A673 (cell line): Measurements from ENCODE around the gene ZDHHC8.

Source experiments
- EZH2 ChIP-seq: fragments of 200-600 bp; sonication (generic); IDR thresholded peaks from 2 replicates; pipeline ENCODE4 v1.6.1; 2017; ENCODE audit warnings: borderline replicate concordance, low read depth, mild to moderate bottlenecking, mixed read lengths, antibody characterized with exemption, low read length; ENCODE audit not compliant: poor library complexity, severe bottlenecking
- TF ChIP-seq, protein P1 (sequence below): fragments of 300-800, 200-600 bp; sonication (generic); conservative IDR thresholded peaks from 2 replicates; pipeline ENCODE4 v1.5.1; 2017; ENCODE audit warnings: low read depth, mild to moderate bottlenecking, antibody characterized with exemption, low read length, moderate library complexity, mixed read lengths

DNA sequence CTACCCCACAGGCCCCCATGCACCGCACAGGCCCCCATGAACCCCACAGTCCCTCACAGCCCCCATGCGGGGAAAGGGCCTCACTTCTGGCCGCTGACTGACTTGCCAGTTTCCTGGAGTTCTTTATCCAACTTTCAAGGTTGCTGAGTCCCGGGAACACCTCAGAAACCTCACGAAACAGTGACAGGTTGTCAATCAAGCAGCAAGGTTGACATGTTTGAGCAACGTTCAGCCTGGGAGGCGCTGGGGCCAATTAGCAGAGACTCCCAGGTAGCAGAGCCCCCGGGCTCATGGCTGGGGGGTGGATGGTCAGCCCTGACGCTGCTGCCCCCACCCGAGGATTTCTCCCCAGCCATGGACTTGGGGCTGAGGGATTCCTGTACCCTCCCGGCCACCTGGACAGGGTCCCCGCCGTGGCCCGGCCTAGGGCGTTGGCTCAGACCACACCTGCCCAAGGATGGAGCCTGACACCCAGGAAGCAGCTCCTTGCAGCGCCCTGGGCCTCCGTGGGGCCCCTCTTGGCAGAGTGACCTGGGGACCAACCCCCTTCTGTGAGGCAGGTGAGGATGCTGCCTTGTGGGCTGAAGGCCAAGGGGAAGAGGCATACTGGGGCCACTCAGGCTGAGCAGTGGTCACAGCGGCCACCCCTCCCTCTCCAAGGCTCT, 53.0 kb downstream of the ZDHHC8 start:
- TF ChIP-seq, protein P1, sequence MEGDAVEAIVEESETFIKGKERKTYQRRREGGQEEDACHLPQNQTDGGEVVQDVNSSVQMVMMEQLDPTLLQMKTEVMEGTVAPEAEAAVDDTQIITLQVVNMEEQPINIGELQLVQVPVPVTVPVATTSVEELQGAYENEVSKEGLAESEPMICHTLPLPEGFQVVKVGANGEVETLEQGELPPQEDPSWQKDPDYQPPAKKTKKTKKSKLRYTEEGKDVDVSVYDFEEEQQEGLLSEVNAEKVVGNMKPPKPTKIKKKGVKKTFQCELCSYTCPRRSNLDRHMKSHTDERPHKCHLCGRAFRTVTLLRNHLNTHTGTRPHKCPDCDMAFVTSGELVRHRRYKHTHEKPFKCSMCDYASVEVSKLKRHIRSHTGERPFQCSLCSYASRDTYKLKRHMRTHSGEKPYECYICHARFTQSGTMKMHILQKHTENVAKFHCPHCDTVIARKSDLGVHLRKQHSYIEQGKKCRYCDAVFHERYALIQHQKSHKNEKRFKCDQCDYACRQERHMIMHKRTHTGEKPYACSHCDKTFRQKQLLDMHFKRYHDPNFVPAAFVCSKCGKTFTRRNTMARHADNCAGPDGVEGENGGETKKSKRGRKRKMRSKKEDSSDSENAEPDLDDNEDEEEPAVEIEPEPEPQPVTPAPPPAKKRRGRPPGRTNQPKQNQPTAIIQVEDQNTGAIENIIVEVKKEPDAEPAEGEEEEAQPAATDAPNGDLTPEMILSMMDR, result no peak
- no peak for TF ChIP-seq EZH2
